Urinary bladder (tissue), 2 donors: ENCODE results near the gene BSX. TPM values are rescaled to one million over a fixed set of nuclear protein-coding genes. Genes with fewer than 3 reads are reported as not detected.

Experiments
- polyA plus RNA-seq: library from polyadenylated mRNA; stranded (reverse); fragments of 200-250 nt; gene quantifications from one replicate; pipeline ENCODE4 v1.2.3, GENCODE V29; 2013
- total RNA-seq: library from RNA; depleted of rRNA; stranded (reverse); fragments of >200 nt; gene quantifications from one replicate; pipeline ENCODE4 v1.2.3, GENCODE V29; 2014
- donor health status: healthy.

The BSX gene
- total and polyA plus RNA-seq, 2 donors = not detected

Other genes with a start within 250 kb of the BSX start
- 0.37 TPM for gene CRTAM, start 143.3 kb downstream of the BSX start, total RNA-seq
- gene CRTAM, start 143.3 kb downstream of the BSX start, polyA plus RNA-seq = 0.11 TPM
- gene JHY, start 99.1 kb downstream of the BSX start, total RNA-seq = 7.1 TPM
- 2.3 TPM for gene JHY, start 99.1 kb downstream of the BSX start, polyA plus RNA-seq
- 1,836 TPM for gene HSPA8, start 80.3 kb upstream of the BSX start, total RNA-seq
- 717 TPM for gene HSPA8, start 80.3 kb upstream of the BSX start, polyA plus RNA-seq
- gene CLMP, start 213.4 kb upstream of the BSX start, total RNA-seq = 46.0 TPM
- 41.0 TPM for gene CLMP, start 213.4 kb upstream of the BSX start, polyA plus RNA-seq